Ovary (tissue), 9 donors: ENCODE measurements around the gene FKBP11. TPM values are rescaled to one million over a fixed set of nuclear protein-coding genes. Genes with fewer than 3 reads are reported as not detected.

ENCODE experiments used
- DNase-seq, 5 donors: peaks; one replicate each; pipeline ENCODE4 v3.0.0-alpha.2; 2019 to 2020
- H3K27ac ChIP-seq, 2 donors: fragments of 200-600 bp; one replicate each; pipeline versions ENCODE4 v1.5.1 to v1.8.0; 2019 to 2022
- H3K27me3 ChIP-seq: fragments of 200-600 bp; one replicate; pipeline ENCODE4 v1.8.0; 2022
- H3K36me3 ChIP-seq: fragments of 200-600 bp; sonication (generic); one replicate; pipeline ENCODE4 v1.5.1; 2019
- H3K4me1 ChIP-seq: one replicate; pipeline ENCODE4 v1.8.1; 2013; ENCODE audit warnings: mild to moderate bottlenecking, moderate library complexity; ENCODE audit not compliant: insufficient read depth
- H3K4me3 ChIP-seq: fragments of 200-600 bp; sonication (generic); one replicate; pipeline ENCODE4 v1.5.1; 2017
- H3K9me3 ChIP-seq, 2 donors: fragments of 200-600 bp in 1 of 2; sonication (generic) in 1 of 2; one replicate each; pipeline versions ENCODE4 v1.5.1 to v1.8.1; 2013 to 2019; ENCODE audit warnings: mild to moderate bottlenecking in 1 of 2, moderate library complexity in 1 of 2
- CTCF ChIP-seq, 3 donors: fragments of 450-650 bp in 2 of 3; fragments of 200-600 bp in 1 of 3; IDR thresholded peaks; one replicate each; pipeline versions ENCODE4 v1.5.1 to v1.8.0; 2016 to 2022; ENCODE audit warnings: antibody characterized with exemption in 3 of 3, mild to moderate bottlenecking in 1 of 3
- EP300 ChIP-seq: sonication (generic); formaldehyde crosslinking; IDR thresholded peaks from one replicate; pipeline ENCODE4 v1.6.1; 2017; ENCODE audit warnings: antibody characterized with exemption
- POLR2A ChIP-seq: fragments of 450-650 bp; IDR thresholded peaks from one replicate; pipeline ENCODE4 v1.6.1; 2017; ENCODE audit warnings: antibody characterized with exemption, mild to moderate bottlenecking, moderate library complexity
- WGBS, 3 donors: extraction: QIAGEN DNeasy Blood & Tissue Kit in 1 of 3; methylation state at CpG; one replicate each; pipeline versions ENCODE4 v1.1.5 to v1.1.7; 2013 to 2017; 5-methylcytosine and 5-hydroxymethylcytosine counted together
- intact Hi-C, 4 donors: fragments of 100-400 bp; cut with DNase I; formaldehyde crosslinking; loops; one replicate each; pipeline versions ENCODE4 v1.11.0 to v1.15.1; 2022 to 2023
- polyA plus RNA-seq, 2 donors: library from polyadenylated mRNA; stranded (reverse); fragments of 200-250 nt in 1 of 2; fragments of 350-450 nt in 1 of 2; fragmentation: Illumina TruSeq in 1 of 2; extraction: RNeasy Lipid Tissue Mini Kit (QIAGEN cat#74804) in 1 of 2; gene quantifications; one replicate each; pipeline ENCODE4 v1.2.3, GENCODE V29; 2013 to 2014
- total RNA-seq, 7 donors: library from RNA; depleted of rRNA in 2 of 7; stranded (reverse); fragments of >200 nt in 2 of 7; fragmentation: NEBNext Ultra II Directional in 3 of 7; extraction: Animal tissue kit (Norgen Biotek cat#: 25700) in 3 of 7; gene quantifications; one replicate each; pipeline versions ENCODE4 v1.1.0 to v1.2.4, GENCODE V29; 2016 to 2023
- donor health status: DM: no; HTN: no; CAD: no; lungs with moderate emphysema.
- donor health status: DM: no; HTN: no; CAD: no.
- donor health status: Bipolar disorder and iron deficiency.
- donor health status: DM: yes; HTN: yes; CAD: no.
- donor health status: DM: no; HTN: no; CAD: no.
- donor health status: DM: yes; HTN: yes; CAD: no.

The FKBP11 gene
- total and polyA plus RNA-seq, 9 donors = 6.6 to 40.9 (median 15.8) TPM

GRCh38 chr12:48972213-48972951 is 47.1 kb upstream of the FKBP11 start:
- Histone ChIP-seq H3K4me3 (no peak overlapping the region), H3K36me3 (no peaks in the 10 kb centered on the region), H3K9me3 (no peaks in the 10 kb centered on the region), H3K27ac (no peak overlapping the region), H3K27me3 (no peaks in the 10 kb centered on the region), H3K4me1 (peaks cover 4% of the 10 kb centered on the region)
- intact Hi-C loops = no loop called here
- DNase-seq = no peak
- 18 to 26% (median 23%) methylated on average over 21 to 23 of the region's 23 CpGs for WGBS, 3 donors
- TF ChIP-seq CTCF (IDR thresholded peaks at IDR 0.05) (no peak), EP300 (no peak), POLR2A (no peak)

- no peaks in the 10 kb centered on the region for H3K27me3 ChIP-seq
- peaks cover 4% of the 10 kb centered on the region for H3K4me1 ChIP-seq
- intact Hi-C loops = no loop called here
- TF ChIP-seq CTCF (IDR thresholded peaks at IDR 0.05) = no peak
- TF ChIP-seq POLR2A = no peak
- no peak for TF ChIP-seq EP300
- H3K27ac ChIP-seq = no peak overlapping the region
- H3K9me3 ChIP-seq = no peaks in the 10 kb centered on the region
- no peak overlapping the region for H3K4me3 ChIP-seq
- no peaks in the 10 kb centered on the region for H3K36me3 ChIP-seq
- 28 to 37% (median 33%) methylated on average over 10 of the region's 10 CpGs for WGBS, 3 donors
- no peak for DNase-seq
Measured at GRCh38 chr12:48970702-48971334, 45.5 kb upstream of the FKBP11 start.

- Histone ChIP-seq H3K27me3 (no peaks in the 10 kb centered on the region), H3K4me1 (peaks cover 4% of the 10 kb centered on the region), H3K27ac (no peak overlapping the region), H3K36me3 (no peaks in the 10 kb centered on the region), H3K9me3 (no peaks in the 10 kb centered on the region), H3K4me3 (no peak overlapping the region)
- DNase-seq = no peak
- intact Hi-C loops = no loop called here
- TF ChIP-seq CTCF (IDR thresholded peaks at IDR 0.05) (no peak), POLR2A (no peak), EP300 (no peak)
- 7 to 18% (median 14%) methylated on average over 34 to 77 of the region's 77 CpGs for WGBS, 3 donors
Measured at GRCh38 chr12:48969833-48970701, 44.8 kb upstream of the FKBP11 start.

GRCh38 chr12:48969160-48969771 is 44.0 kb upstream of the FKBP11 start:
- peaks cover 4% of the 10 kb centered on the region for H3K4me1 ChIP-seq
- DNase-seq = no peak
- H3K27ac ChIP-seq = no peak overlapping the region
- WGBS, 3 donors = 50 to 57% (median 52%) methylated on average over 8 of the region's 8 CpGs
- H3K27me3 ChIP-seq = no peaks in the 10 kb centered on the region
- H3K9me3 ChIP-seq = no peaks in the 10 kb centered on the region
- no peak for TF ChIP-seq CTCF (IDR thresholded peaks at IDR 0.05)
- TF ChIP-seq POLR2A = no peak
- TF ChIP-seq EP300 = no peak
- no peak overlapping the region for H3K4me3 ChIP-seq
- H3K36me3 ChIP-seq = no peaks in the 10 kb centered on the region
- intact Hi-C loops = no loop called here
